Embryonic facial prominence (tissue), 1 donor: ENCODE data around the gene CEP192.
A peak's percentile ranks its signal among the peaks of the same experiment; 100 is the strongest.
"Not testable (repeated sequence)": the region's sequence is repeated elsewhere in the genome, so short reads cannot be mapped to it uniquely, and the experiment has no call there.

ENCODE experiments used
- DNase-seq: peaks from one replicate; pipeline ENCODE4 v3.0.0-alpha.2; 2016; ENCODE audit errors: extremely low spot score

The CEP192 gene, protein sequence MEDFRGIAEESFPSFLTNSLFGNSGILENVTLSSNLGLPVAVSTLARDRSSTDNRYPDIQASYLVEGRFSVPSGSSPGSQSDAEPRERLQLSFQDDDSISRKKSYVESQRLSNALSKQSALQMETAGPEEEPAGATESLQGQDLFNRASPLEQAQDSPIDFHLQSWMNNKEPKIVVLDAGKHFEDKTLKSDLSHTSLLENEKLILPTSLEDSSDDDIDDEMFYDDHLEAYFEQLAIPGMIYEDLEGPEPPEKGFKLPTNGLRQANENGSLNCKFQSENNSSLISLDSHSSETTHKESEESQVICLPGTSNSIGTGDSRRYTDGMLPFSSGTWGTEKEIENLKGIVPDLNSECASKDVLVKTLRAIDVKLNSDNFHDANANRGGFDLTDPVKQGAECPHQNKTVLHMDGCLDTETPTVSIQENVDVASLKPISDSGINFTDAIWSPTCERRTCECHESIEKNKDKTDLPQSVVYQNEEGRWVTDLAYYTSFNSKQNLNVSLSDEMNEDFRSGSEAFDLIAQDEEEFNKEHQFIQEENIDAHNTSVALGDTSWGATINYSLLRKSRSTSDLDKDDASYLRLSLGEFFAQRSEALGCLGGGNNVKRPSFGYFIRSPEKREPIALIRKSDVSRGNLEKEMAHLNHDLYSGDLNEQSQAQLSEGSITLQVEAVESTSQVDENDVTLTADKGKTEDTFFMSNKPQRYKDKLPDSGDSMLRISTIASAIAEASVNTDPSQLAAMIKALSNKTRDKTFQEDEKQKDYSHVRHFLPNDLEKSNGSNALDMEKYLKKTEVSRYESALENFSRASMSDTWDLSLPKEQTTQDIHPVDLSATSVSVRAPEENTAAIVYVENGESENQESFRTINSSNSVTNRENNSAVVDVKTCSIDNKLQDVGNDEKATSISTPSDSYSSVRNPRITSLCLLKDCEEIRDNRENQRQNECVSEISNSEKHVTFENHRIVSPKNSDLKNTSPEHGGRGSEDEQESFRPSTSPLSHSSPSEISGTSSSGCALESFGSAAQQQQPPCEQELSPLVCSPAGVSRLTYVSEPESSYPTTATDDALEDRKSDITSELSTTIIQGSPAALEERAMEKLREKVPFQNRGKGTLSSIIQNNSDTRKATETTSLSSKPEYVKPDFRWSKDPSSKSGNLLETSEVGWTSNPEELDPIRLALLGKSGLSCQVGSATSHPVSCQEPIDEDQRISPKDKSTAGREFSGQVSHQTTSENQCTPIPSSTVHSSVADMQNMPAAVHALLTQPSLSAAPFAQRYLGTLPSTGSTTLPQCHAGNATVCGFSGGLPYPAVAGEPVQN (N-terminal part only)

GRCh38 chr18:12990967-12991820 lies at the start of gene CEP192:
TSS of gene CEP192 (plus strand) at chr18:12991362. CDS start at chr18:12999425, 8,063 bp downstream.
- DNase-seq, result peak; percentile 98

GRCh38 chr18:12943215-12943614 lies 47.9 kb upstream of the CEP192 start:
- no peak for DNase-seq

- DNase-seq, result no peak
Observed at GRCh38 chr18:12944709-12945108, 46.5 kb upstream of the CEP192 start.

- peak; percentile 42 for DNase-seq
Observed at GRCh38 chr18:12946549-12947284, 44.4 kb upstream of the CEP192 start.

GRCh38 chr18:12947285-12948049 lies 43.7 kb upstream of the CEP192 start, which contains the start of gene SEH1L:
TSS of gene SEH1L (plus strand) at chr18:12948011. CDS start at chr18:12948122, 111 bp downstream.
- peak; percentile 98 for DNase-seq

GRCh38 chr18:12948050-12948804 lies 42.9 kb upstream of the CEP192 start:
- peak; percentile 65 for DNase-seq

DNA sequence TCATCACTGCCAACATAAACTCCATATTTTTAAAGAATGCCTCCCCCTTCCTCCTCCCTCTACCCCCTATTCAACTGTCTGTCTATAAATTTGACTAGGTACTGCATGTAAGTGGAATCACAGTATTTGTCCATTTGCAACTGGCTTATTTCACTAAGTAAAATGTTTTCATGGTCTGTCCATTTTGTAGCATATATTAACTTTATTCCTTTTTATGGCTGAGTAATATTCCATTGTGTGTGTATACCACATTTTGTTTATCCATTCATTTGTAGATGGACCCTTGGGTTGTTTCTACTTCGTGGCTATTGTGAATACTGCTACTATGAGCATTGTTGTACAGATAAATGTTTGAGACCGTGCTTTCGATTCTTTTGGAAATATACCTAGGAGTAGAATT lies 32.7 kb upstream of the CEP192 start:
- DNase-seq, result no peak

- no peak for DNase-seq
Observed at GRCh38 chr18:12960395-12960794, 30.8 kb upstream of the CEP192 start.

GRCh38 chr18:12960853-12961397 lies 30.2 kb upstream of the CEP192 start:
- DNase-seq, result no peak

DNA sequence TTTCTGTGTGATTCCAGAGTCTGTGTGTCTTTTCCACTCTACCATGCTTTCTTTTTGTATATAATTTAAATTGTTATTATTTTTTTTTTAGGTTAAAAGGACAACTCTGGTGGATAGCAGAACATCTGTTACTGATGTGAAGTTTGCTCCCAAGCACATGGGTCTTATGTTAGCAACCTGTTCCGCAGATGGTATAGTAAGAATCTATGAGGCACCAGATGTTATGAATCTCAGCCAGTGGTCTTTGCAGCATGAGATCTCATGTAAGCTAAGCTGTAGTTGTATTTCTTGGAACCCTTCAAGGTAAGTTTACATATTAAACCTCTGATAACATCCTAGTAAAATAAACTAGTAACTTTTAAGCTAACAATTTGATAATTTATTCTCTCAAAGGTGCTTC lies 28.1 kb upstream of the CEP192 start:
- no peak for DNase-seq

DNA sequence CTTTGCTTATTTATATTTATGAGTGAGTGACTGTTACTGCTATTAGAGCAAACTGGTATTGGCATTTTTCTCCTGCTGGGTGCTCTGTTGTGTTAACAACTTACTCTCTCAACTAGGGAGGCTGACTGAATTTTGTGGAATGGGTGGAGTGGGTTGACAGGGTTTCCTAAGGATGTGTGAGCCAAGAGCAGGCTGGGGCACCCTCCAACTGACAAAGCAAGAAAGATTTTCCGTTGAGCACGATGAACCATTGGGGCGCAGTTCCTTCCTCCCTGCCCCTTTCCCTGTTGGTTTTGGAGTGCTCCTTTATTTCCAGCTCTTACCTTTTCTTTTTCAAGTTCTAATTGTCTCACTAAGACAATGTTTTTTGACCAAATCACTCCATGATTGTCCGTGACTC lies 23.0 kb upstream of the CEP192 start:
- DNase-seq, result no peak

DNA sequence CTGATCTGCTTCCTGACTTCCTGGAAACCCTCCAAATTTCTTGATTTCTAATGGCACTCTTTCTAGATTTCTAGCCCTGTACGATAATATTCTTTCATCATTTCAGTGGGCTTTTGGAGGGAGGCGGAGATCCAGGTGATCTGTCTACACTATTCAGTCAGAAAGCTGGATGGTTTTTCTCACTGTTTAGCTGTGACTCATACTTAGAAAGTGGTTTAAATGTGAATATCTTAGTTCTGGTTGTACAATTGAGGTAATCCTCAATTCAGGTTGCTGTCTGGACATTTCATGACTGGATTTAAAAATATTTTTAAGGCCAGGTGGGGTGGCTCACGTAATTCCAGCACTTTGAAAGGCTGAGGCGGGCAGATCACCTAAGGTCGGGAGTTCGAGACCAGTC lies 22.5 kb upstream of the CEP192 start:
- no peak for DNase-seq

GRCh38 chr18:12973562-12974213 lies 17.5 kb upstream of the CEP192 start:
- no peak for DNase-seq

- no peak for DNase-seq
Observed at GRCh38 chr18:12975488-12975887, 15.7 kb upstream of the CEP192 start.

DNA sequence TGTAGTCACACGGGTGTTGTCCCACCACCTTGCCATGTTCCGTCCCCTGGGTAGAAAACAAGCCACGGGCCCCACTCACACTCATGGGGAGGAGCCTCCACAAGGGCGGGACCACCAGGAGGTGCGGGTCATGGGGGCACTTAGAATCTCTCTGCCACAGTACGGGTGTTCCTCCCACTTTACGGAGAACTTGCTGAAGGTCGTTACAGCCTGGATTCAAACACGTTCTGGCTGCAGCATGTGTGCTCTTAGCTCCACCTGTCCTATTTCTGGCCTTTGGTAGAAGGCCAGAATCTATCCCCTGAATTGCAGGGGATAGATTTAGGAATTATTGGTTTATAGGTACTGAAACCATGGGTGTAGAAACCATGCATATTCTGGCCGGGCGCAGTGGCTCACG lies 14.9 kb upstream of the CEP192 start:
- no peak for DNase-seq

DNA sequence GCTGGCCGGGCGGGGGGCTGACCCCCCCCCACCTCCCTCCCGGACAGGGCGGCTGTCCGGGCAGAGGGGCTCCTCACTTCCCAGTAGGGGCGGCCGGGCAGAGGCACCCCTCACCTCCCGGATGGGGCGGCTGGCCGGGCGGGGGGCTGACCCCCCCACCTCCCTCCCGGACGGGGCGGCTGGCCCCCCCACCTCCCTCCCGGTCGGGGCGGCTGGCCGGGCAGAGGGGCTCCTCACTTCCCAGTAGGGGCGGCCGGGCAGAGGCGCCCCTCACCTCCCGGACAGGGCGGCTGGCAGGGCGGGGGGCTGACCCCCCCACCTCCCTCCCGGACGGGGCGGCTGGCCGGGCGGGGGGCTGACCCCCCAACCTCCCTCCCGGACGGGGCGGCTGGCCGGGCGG lies 11.1 kb upstream of the CEP192 start:
- not testable (repeated sequence) for DNase-seq

- no peak for DNase-seq
Observed at GRCh38 chr18:12989397-12990122, 1.6 kb upstream of the CEP192 start.
